WTC11 (cell line): ENCODE data around the gene ATP6V0D1. TPM values are rescaled to one million over a fixed set of nuclear protein-coding genes. Genes with fewer than 3 reads are reported as not detected.

ENCODE experiments used
- ATAC-seq: fragments of 200-7000 bp; cut with Tn5 transposase; 2 replicates; pipeline ENCODE4 v1.10.0; 2021; ENCODE audit warnings: mild to moderate bottlenecking, moderate library complexity
- CTCF ChIA-PET: fragments of 300-600 bp; sonication (Branson Sonifier 250); formaldehyde crosslinking; loops from one replicate; lab custom pipeline; 2021; ENCODE audit warnings: antibody characterized with exemption; lab: Charles Lee
- POLR2A ChIA-PET: fragments of 350-600 bp; sonication (Branson Sonifier 250); formaldehyde crosslinking; loops from one replicate; lab custom pipeline; 2021; ENCODE audit warnings: antibody characterized with exemption; lab: Charles Lee
- DNase-seq: peaks from one replicate; pipeline ENCODE4 v3.0.0; 2021; ENCODE audit warnings: low spot score
- H3K27ac Mint-ChIP-seq: 2 replicates; pipeline ENCODE4 v1.8.0; 2021; ENCODE audit warnings: mixed read lengths
- H3K27me3 Mint-ChIP-seq: 2 replicates; pipeline ENCODE4 v1.8.0; 2021; ENCODE audit warnings: low read depth, mild to moderate bottlenecking, moderate library complexity, mixed read lengths
- H3K36me3 Mint-ChIP-seq: 2 replicates; pipeline ENCODE4 v1.8.0; 2021; ENCODE audit warnings: mixed read lengths
- H3K4me1 Mint-ChIP-seq: 2 replicates; pipeline ENCODE4 v1.8.0; 2022; ENCODE audit warnings: mixed read lengths
- H3K4me3 Mint-ChIP-seq: 2 replicates; pipeline ENCODE4 v1.8.0; 2021; ENCODE audit warnings: mild to moderate bottlenecking, moderate library complexity, mixed read lengths
- H3K9me3 Mint-ChIP-seq: 2 replicates; pipeline ENCODE4 v1.8.0; 2021; ENCODE audit warnings: mixed read lengths
- ETV6 ChIP-seq: sonication (generic); formaldehyde crosslinking; IDR thresholded peaks from 2 replicates; pipeline ENCODE4 v1.8.1; 2022; ENCODE audit warnings: mild to moderate bottlenecking, missing genetic modification reagents
- NFYB ChIP-seq: sonication (generic); formaldehyde crosslinking; conservative IDR thresholded peaks from 2 replicates; pipeline ENCODE4 v1.8.0; 2022; ENCODE audit warnings: low read depth, missing genetic modification reagents
- NR1H2 ChIP-seq: sonication (generic); formaldehyde crosslinking; IDR thresholded peaks from 2 replicates; pipeline ENCODE4 v1.9.0; 2021; ENCODE audit warnings: mild to moderate bottlenecking, moderate library complexity, missing genetic modification reagents
- RELA ChIP-seq: sonication (generic); formaldehyde crosslinking; IDR thresholded peaks from 2 replicates; pipeline ENCODE4 v1.8.1; 2022; ENCODE audit warnings: missing genetic modification reagents, mild to moderate bottlenecking, borderline replicate concordance
- SMAD3 ChIP-seq: sonication (generic); formaldehyde crosslinking; IDR thresholded peaks from 2 replicates; pipeline ENCODE4 v1.8.0; 2022; ENCODE audit warnings: missing genetic modification reagents, mild to moderate bottlenecking, borderline replicate concordance
- SOX15 ChIP-seq: fragments of 250-450 bp; sonication (Bioruptor Pico); IDR thresholded peaks from 2 replicates; pipeline ENCODE4 v1.9.0; 2021; ENCODE audit warnings: mild to moderate bottlenecking
- TP53 ChIP-seq: sonication (generic); formaldehyde crosslinking; IDR thresholded peaks from 2 replicates; pipeline ENCODE4 v1.8.1; 2023; ENCODE audit warnings: mild to moderate bottlenecking, missing genetic modification reagents
- ZBTB21 ChIP-seq: sonication (generic); formaldehyde crosslinking; IDR thresholded peaks from 2 replicates; pipeline ENCODE4 v1.8.1; 2023; ENCODE audit warnings: mild to moderate bottlenecking, missing genetic modification reagents, borderline replicate concordance
- ZNF121 ChIP-seq: sonication (generic); formaldehyde crosslinking; IDR thresholded peaks from 2 replicates; pipeline ENCODE4 v1.8.0; 2023; ENCODE audit warnings: missing genetic modification reagents
- ZNF317 ChIP-seq: sonication (generic); formaldehyde crosslinking; IDR thresholded peaks from 2 replicates; pipeline ENCODE4 v1.8.1; 2023; ENCODE audit warnings: low read depth, mild to moderate bottlenecking, moderate library complexity, missing genetic modification reagents, borderline replicate concordance
- total RNA-seq: library from RNA; stranded (reverse); gene quantifications from 3 replicates; pipeline ENCODE4 v1.2.3, GENCODE V29; 2021
- TF ChIP-seq, protein P1 (sequence below): sonication (generic); formaldehyde crosslinking; IDR thresholded peaks from 2 replicates; pipeline ENCODE4 v1.8.0; 2022; ENCODE audit warnings: mild to moderate bottlenecking, missing genetic modification reagents
- TF ChIP-seq, protein P2 (sequence below): sonication (generic); formaldehyde crosslinking; IDR thresholded peaks from 2 replicates; pipeline ENCODE4 v1.8.0; 2023; ENCODE audit warnings: mild to moderate bottlenecking, missing genetic modification reagents
- TF ChIP-seq, protein P3 (sequence below): fragments of 250-450 bp; sonication (Bioruptor Pico); IDR thresholded peaks from 2 replicates; pipeline ENCODE4 v1.9.0; 2021; ENCODE audit warnings: mild to moderate bottlenecking
- TF ChIP-seq, protein P4 (sequence below): fragments of 250-450 bp; sonication (Bioruptor Pico); conservative IDR thresholded peaks from 2 replicates; pipeline ENCODE4 v1.9.0; 2021; ENCODE audit warnings: mild to moderate bottlenecking
- TF ChIP-seq, protein P5 (sequence below): sonication (generic); formaldehyde crosslinking; IDR thresholded peaks from 2 replicates; pipeline ENCODE4 v1.8.1; 2022; ENCODE audit warnings: mild to moderate bottlenecking, missing genetic modification reagents, moderate library complexity, borderline replicate concordance

ATP6V0D1 gene
- total RNA-seq, 1 experiment from 2014 or later: 44.1 TPM

DNA sequence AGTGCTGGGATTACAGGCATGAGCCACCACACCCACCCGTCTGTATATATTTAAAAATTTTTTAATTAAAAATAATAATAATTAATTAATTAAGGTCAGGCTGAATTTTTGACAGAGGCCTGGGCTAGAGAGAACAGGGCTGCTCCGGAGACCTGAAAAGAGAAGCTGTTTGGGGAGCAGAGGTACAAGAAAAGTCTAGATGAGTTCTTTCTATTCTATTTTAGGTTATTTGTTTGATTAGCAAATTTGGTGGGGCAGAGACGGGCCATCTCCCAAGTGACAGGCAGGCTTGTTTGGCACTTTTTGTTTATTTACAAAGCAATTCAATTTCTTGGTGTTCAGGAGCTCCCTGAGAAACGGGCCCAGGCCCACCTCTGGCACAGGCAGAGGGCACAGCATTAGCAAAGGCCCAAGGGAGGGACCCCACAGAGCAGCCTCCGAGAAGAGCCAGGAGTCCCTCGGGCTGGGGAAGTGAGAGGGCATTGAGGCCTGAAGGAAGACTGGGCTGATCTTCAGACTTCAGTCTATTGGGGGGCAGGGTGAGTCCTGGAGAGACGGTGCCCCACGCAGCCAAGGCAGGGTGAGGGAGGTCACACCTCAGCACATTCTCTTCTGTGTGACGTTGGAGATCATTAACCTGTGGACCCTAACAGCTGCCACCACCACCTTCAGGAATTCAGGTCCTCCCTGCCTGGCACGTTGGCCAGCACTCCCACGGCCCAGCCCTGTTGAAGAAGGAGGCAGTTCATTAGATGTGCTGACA, 36.9 kb upstream of the ATP6V0D1 start:
- ATAC-seq: no peak
- no peak for DNase-seq
- H3K27ac Mint-ChIP-seq: no peak overlapping the region
- ChIA-PET CTCF (interaction anchor here (1.0 to 5.8 kb wide), 7 partner anchors 11 to 366 kb away, joined by 3 to 70 read pairs (median 4); partner anchors contain the start of gene ATP6V0D1), POLR2A (no interaction called here)
- H3K27me3 Mint-ChIP-seq: peaks cover 63% of the 10 kb centered on the region
- H3K36me3 Mint-ChIP-seq: no peaks in the 10 kb centered on the region
- no peak overlapping the region for H3K4me3 Mint-ChIP-seq
- H3K9me3 Mint-ChIP-seq: no peaks in the 10 kb centered on the region
- TF ChIP-seq SOX15 (CRISPR knock-in tag) (no peak), ETV6 (CRISPR knock-in tag) (no peak), RELA (CRISPR knock-in tag) (no peak), TP53 (no peak), ZNF317 (CRISPR knock-in tag) (no peak), NR1H2 (CRISPR knock-in tag) (no peak), SMAD3 (no peak), ZBTB21 (CRISPR knock-in tag) (no peak), ZNF121 (no peak)
- TF ChIP-seq, protein P1, sequence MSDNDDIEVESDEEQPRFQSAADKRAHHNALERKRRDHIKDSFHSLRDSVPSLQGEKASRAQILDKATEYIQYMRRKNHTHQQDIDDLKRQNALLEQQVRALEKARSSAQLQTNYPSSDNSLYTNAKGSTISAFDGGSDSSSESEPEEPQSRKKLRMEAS (CRISPR knock-in tag): no peak
- TF ChIP-seq, protein P2, sequence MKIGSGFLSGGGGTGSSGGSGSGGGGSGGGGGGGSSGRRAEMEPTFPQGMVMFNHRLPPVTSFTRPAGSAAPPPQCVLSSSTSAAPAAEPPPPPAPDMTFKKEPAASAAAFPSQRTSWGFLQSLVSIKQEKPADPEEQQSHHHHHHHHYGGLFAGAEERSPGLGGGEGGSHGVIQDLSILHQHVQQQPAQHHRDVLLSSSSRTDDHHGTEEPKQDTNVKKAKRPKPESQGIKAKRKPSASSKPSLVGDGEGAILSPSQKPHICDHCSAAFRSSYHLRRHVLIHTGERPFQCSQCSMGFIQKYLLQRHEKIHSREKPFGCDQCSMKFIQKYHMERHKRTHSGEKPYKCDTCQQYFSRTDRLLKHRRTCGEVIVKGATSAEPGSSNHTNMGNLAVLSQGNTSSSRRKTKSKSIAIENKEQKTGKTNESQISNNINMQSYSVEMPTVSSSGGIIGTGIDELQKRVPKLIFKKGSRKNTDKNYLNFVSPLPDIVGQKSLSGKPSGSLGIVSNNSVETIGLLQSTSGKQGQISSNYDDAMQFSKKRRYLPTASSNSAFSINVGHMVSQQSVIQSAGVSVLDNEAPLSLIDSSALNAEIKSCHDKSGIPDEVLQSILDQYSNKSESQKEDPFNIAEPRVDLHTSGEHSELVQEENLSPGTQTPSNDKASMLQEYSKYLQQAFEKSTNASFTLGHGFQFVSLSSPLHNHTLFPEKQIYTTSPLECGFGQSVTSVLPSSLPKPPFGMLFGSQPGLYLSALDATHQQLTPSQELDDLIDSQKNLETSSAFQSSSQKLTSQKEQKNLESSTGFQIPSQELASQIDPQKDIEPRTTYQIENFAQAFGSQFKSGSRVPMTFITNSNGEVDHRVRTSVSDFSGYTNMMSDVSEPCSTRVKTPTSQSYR (CRISPR knock-in tag): no peak
- TF ChIP-seq, protein P3, sequence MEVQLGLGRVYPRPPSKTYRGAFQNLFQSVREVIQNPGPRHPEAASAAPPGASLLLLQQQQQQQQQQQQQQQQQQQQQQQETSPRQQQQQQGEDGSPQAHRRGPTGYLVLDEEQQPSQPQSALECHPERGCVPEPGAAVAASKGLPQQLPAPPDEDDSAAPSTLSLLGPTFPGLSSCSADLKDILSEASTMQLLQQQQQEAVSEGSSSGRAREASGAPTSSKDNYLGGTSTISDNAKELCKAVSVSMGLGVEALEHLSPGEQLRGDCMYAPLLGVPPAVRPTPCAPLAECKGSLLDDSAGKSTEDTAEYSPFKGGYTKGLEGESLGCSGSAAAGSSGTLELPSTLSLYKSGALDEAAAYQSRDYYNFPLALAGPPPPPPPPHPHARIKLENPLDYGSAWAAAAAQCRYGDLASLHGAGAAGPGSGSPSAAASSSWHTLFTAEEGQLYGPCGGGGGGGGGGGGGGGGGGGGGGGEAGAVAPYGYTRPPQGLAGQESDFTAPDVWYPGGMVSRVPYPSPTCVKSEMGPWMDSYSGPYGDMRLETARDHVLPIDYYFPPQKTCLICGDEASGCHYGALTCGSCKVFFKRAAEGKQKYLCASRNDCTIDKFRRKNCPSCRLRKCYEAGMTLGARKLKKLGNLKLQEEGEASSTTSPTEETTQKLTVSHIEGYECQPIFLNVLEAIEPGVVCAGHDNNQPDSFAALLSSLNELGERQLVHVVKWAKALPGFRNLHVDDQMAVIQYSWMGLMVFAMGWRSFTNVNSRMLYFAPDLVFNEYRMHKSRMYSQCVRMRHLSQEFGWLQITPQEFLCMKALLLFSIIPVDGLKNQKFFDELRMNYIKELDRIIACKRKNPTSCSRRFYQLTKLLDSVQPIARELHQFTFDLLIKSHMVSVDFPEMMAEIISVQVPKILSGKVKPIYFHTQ (CRISPR knock-in tag): no peak
- TF ChIP-seq, protein P4, sequence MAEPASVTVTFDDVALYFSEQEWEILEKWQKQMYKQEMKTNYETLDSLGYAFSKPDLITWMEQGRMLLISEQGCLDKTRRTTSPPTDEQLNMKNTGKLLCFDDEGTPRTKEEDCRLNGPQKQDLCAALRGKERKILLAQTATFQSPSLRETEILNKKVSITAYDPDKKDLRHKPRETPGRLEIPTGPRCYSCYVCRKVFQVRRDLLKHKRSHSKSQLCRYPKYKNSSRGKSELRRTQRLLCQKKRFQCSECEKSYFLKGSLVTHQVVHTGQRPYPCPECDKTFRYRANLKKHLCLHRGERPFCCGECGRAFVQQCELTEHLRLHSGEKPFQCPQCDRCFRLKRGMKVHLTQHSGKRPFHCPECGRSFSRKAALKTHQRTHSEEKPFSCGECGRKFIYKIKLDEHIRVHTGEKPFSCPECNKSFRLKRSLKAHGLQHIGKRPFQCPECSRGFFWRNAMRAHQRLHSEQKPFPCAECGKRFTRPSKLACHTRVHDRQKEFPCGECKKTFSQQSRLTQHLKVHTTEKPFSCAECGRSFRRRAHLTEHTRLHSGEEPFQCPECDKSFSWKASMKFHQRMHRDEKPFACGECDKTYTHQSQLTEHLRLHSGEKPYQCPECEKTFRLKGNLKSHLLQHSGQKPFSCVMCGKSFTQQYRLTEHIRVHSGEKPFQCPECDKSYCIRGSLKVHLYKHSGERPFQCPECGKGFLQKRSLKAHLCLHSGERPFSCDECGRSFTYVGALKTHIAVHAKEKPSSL (CRISPR knock-in tag): no peak
- no peaks in the 10 kb centered on the region for H3K4me1 Mint-ChIP-seq

DNA sequence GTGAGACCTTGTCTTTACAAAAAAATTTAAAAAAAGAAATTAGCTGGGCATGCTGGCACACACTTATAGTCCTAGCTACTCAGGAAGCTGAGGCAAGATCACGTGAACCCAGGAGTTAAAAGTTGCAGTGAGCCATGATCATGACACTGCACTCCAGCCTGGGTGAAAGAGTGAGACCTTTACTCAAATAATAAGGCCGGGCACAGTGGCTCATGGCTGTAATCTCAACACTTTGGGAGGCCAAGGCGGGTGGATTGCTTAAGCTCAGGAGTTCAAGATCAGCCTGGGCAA, 36.1 kb upstream of the ATP6V0D1 start:
- no peak for ATAC-seq
- no peak for TF ChIP-seq NFYB
- TF ChIP-seq TP53: no peak
- TF ChIP-seq, protein P5, sequence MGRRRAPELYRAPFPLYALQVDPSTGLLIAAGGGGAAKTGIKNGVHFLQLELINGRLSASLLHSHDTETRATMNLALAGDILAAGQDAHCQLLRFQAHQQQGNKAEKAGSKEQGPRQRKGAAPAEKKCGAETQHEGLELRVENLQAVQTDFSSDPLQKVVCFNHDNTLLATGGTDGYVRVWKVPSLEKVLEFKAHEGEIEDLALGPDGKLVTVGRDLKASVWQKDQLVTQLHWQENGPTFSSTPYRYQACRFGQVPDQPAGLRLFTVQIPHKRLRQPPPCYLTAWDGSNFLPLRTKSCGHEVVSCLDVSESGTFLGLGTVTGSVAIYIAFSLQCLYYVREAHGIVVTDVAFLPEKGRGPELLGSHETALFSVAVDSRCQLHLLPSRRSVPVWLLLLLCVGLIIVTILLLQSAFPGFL (CRISPR knock-in tag): no peak
- H3K4me1 Mint-ChIP-seq: no peaks in the 10 kb centered on the region
- ChIA-PET POLR2A (no interaction called here), CTCF (interaction anchor here (1.0 to 5.8 kb wide), 7 partner anchors 10 to 367 kb away, joined by 3 to 70 read pairs (median 4); partner anchors contain the start of gene ATP6V0D1)
- H3K36me3 Mint-ChIP-seq: no peaks in the 10 kb centered on the region
- no peak overlapping the region for H3K27ac Mint-ChIP-seq
- peaks cover 56% of the 10 kb centered on the region for H3K27me3 Mint-ChIP-seq
- no peaks in the 10 kb centered on the region for H3K9me3 Mint-ChIP-seq
- DNase-seq: no peak
- H3K4me3 Mint-ChIP-seq: no peak overlapping the region
